ENCODE results near the gene TMPRSS12. TPM values are rescaled to one million over a fixed set of nuclear protein-coding genes. Genes with fewer than 3 reads are reported as not detected.

The TMPRSS12 gene
- total and polyA plus RNA-seq, 9 of the 15 experiments (the other 6 are each of a cell fraction or from before 2014, with no cell fraction given) = 0.04 TPM; not detected in 8

- TF ChIP-seq FOS (IDR thresholded peaks at IDR 0.05; ENCODE audit: extremely low read depth, insufficient read length) (no peak), ZNF175 (CRISPR knock-in tag; IDR thresholded peaks at IDR 0.05; ENCODE audit: low read depth) (no peak), KAT8 (IDR thresholded peaks at IDR 0.05; ENCODE audit: low read depth) (no peak), ZNF23 (CRISPR knock-in tag; IDR thresholded peaks at IDR 0.05) (no peak), PHF21A (IDR thresholded peaks at IDR 0.05; ENCODE audit: borderline replicate concordance, low read depth) (no peak), CBFA2T3 (IDR thresholded peaks at IDR 0.05) (no peak), DLX4 (CRISPR knock-in tag; IDR thresholded peaks at IDR 0.05) (no peak)
These were observed 70.5 kb downstream of the TMPRSS12 start (continued) for GRCh38 chr12:50913224-50913623.

- Histone ChIP-seq H3K4me2 (ENCODE audit: insufficient read depth, low read length) (no peak overlapping the region), H3K79me2 (ENCODE audit: control insufficient read depth, insufficient read depth, low read length) (no peaks in the 10 kb centered on the region), H3K27ac (ENCODE audit: extremely low read depth, low read depth, low read length) (no peak overlapping the region), H3K9me1 (ENCODE audit: control insufficient read depth, insufficient read depth, low read length) (no peaks in the 10 kb centered on the region), H3K9me3 (replicated peaks; ENCODE audit: control insufficient read depth, insufficient read depth, low read depth, low read length) (peaks cover 21% of the 10 kb centered on the region; the same call in 1 of the 2 replicates), H3K9ac (ENCODE audit: insufficient read depth in 1 of 2, low read depth in 2 of 2, low read length in 2 of 2) (no peak overlapping the region), H3K27me3 (ENCODE audit: control insufficient read depth in 2 of 2, insufficient read depth in 2 of 2, low read length in 2 of 2) (no peaks in the 10 kb centered on the region), H2AFZ (ENCODE audit: low read depth, low read length) (no peak overlapping the region), H3K36me3 (ENCODE audit: control insufficient read depth, insufficient read depth, low read length) (no peaks in the 10 kb centered on the region), H3K4me3 (no peak overlapping the region), H4K20me1 (replicated peaks; ENCODE audit: control insufficient read depth, insufficient read depth, low read length) (no peaks in the 10 kb centered on the region), H3K4me1 (replicated peaks in 1 of 2; ENCODE audit: control insufficient read depth in 2 of 2, insufficient read depth in 2 of 2, low read length in 2 of 2) (peaks cover 0 to 3% of the 10 kb centered on the region in 2 experiments; a peak in 1 of 5 replicates)
- TF ChIP-seq ZNF324 (CRISPR knock-in tag; IDR thresholded peaks at IDR 0.05) (no peak), GTF2E2 (tag; IDR thresholded peaks at IDR 0.05) (no peak), THAP7 (CRISPR knock-in tag; IDR thresholded peaks at IDR 0.05) (no peak)
- ChIA-PET CTCF (ENCODE audit: low intra/inter-chr PET ratio) (no interaction called here), POLR2A (interaction anchor here (0.6 to 1.5 kb wide), 2 partner anchors 9 to 12 kb away, joined by 3 to 4 read pairs; no protein-coding TSS in a partner anchor)
- DNase-seq (ENCODE audit: extremely low read depth in 1 of 4, low spot score in 3 of 4) (no peak), FAIRE-seq (no peak), ATAC-seq (no peak)
- WGBS (ENCODE audit: insufficient coverage, low coverage, missing lambda C conversion rate) = 31% methylated on average over 6 of the region's 6 CpGs
- in situ Hi-C loops (cut with MboI) (no loop called here), intact Hi-C loops (cut with micrococcal nuclease) (no loop called here)
- BruUV-seq (replicated peaks) = no TSS peak
These were observed 72.3 kb downstream of the TMPRSS12 start for GRCh38 chr12:50914872-50915484.
